ENCODE measurements around the gene GFI1B. TPM values are rescaled to one million over a fixed set of nuclear protein-coding genes. Genes with fewer than 3 reads are reported as not detected.

Gene GFI1B
- total and polyA plus RNA-seq, 2 of the 13 experiments (the other 11 are each of a cell fraction or from before 2014, with no cell fraction given): 0.15 to 0.51 TPM

DNA sequence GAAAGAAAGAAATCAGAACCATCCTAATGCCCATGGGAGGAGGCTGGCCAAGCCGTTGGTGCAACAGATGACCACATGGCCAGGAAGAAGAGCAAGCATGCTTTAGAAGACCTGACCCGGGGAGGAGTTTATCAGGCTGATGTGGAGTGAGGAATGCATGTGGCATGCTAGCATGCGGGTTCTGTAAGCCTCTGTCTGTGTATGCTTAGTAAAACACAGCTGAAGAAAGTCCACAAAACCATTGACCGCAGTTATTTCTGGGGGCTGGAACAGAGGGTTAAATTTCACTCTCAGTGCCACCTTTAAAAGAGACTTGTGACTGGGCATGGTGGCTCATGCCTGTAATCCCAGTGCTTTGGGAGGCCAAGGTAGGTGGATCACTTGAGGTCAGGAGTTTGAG is 19.1 kb downstream of the GFI1B start (continued):
- TF ChIP-seq, protein P1, sequence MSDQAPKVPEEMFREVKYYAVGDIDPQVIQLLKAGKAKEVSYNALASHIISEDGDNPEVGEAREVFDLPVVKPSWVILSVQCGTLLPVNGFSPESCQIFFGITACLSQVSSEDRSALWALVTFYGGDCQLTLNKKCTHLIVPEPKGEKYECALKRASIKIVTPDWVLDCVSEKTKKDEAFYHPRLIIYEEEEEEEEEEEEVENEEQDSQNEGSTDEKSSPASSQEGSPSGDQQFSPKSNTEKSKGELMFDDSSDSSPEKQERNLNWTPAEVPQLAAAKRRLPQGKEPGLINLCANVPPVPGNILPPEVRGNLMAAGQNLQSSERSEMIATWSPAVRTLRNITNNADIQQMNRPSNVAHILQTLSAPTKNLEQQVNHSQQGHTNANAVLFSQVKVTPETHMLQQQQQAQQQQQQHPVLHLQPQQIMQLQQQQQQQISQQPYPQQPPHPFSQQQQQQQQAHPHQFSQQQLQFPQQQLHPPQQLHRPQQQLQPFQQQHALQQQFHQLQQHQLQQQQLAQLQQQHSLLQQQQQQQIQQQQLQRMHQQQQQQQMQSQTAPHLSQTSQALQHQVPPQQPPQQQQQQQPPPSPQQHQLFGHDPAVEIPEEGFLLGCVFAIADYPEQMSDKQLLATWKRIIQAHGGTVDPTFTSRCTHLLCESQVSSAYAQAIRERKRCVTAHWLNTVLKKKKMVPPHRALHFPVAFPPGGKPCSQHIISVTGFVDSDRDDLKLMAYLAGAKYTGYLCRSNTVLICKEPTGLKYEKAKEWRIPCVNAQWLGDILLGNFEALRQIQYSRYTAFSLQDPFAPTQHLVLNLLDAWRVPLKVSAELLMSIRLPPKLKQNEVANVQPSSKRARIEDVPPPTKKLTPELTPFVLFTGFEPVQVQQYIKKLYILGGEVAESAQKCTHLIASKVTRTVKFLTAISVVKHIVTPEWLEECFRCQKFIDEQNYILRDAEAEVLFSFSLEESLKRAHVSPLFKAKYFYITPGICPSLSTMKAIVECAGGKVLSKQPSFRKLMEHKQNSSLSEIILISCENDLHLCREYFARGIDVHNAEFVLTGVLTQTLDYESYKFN (CRISPR knock-in tag; conservative IDR thresholded peaks at IDR 0.05): peak; percentile 56
- no peak for TF ChIP-seq BRD4 (CRISPR knock-in tag; IDR thresholded peaks at IDR 0.05)
- TF ChIP-seq, protein P2, sequence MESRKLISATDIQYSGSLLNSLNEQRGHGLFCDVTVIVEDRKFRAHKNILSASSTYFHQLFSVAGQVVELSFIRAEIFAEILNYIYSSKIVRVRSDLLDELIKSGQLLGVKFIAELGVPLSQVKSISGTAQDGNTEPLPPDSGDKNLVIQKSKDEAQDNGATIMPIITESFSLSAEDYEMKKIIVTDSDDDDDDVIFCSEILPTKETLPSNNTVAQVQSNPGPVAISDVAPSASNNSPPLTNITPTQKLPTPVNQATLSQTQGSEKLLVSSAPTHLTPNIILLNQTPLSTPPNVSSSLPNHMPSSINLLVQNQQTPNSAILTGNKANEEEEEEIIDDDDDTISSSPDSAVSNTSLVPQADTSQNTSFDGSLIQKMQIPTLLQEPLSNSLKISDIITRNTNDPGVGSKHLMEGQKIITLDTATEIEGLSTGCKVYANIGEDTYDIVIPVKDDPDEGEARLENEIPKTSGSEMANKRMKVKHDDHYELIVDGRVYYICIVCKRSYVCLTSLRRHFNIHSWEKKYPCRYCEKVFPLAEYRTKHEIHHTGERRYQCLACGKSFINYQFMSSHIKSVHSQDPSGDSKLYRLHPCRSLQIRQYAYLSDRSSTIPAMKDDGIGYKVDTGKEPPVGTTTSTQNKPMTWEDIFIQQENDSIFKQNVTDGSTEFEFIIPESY (CRISPR knock-in tag; IDR thresholded peaks at IDR 0.05): no peak
- TF ChIP-seq, protein P3, sequence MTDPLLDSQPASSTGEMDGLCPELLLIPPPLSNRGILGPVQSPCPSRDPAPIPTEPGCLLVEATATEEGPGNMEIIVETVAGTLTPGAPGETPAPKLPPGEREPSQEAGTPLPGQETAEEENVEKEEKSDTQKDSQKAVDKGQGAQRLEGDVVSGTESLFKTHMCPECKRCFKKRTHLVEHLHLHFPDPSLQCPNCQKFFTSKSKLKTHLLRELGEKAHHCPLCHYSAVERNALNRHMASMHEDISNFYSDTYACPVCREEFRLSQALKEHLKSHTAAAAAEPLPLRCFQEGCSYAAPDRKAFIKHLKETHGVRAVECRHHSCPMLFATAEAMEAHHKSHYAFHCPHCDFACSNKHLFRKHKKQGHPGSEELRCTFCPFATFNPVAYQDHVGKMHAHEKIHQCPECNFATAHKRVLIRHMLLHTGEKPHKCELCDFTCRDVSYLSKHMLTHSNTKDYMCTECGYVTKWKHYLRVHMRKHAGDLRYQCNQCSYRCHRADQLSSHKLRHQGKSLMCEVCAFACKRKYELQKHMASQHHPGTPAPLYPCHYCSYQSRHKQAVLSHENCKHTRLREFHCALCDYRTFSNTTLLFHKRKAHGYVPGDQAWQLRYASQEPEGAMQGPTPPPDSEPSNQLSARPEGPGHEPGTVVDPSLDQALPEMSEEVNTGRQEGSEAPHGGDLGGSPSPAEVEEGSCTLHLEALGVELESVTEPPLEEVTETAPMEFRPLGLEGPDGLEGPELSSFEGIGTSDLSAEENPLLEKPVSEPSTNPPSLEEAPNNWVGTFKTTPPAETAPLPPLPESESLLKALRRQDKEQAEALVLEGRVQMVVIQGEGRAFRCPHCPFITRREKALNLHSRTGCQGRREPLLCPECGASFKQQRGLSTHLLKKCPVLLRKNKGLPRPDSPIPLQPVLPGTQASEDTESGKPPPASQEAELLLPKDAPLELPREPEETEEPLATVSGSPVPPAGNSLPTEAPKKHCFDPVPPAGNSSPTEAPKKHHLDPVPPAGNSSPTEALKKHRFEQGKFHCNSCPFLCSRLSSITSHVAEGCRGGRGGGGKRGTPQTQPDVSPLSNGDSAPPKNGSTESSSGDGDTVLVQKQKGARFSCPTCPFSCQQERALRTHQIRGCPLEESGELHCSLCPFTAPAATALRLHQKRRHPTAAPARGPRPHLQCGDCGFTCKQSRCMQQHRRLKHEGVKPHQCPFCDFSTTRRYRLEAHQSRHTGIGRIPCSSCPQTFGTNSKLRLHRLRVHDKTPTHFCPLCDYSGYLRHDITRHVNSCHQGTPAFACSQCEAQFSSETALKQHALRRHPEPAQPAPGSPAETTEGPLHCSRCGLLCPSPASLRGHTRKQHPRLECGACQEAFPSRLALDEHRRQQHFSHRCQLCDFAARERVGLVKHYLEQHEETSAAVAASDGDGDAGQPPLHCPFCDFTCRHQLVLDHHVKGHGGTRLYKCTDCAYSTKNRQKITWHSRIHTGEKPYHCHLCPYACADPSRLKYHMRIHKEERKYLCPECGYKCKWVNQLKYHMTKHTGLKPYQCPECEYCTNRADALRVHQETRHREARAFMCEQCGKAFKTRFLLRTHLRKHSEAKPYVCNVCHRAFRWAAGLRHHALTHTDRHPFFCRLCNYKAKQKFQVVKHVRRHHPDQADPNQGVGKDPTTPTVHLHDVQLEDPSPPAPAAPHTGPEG (CRISPR knock-in tag; IDR thresholded peaks at IDR 0.05): no peak

Data from HepG2 (cell line).